IgD-negative memory B cell (primary cell): ENCODE data around the gene PATL1. TPM values are rescaled to one million over a fixed set of nuclear protein-coding genes. Genes with fewer than 3 reads are reported as not detected.

Source experiments
- H3K27ac Mint-ChIP-seq, 3 donors: one replicate each; pipeline ENCODE4 v1.8.0; 2020 to 2022; ENCODE audit warnings: mild to moderate bottlenecking in 3 of 3, mixed read lengths in 3 of 3, moderate library complexity in 1 of 3
- H3K27me3 Mint-ChIP-seq: one replicate; pipeline ENCODE4 v1.8.0; 2021; ENCODE audit warnings: mixed read lengths
- H3K36me3 Mint-ChIP-seq: one replicate; pipeline ENCODE4 v1.8.0; 2020; ENCODE audit warnings: mild to moderate bottlenecking, mixed read lengths
- H3K4me1 Mint-ChIP-seq, 3 donors: one replicate each; pipeline ENCODE4 v1.8.0; 2020 to 2022; ENCODE audit warnings: mixed read lengths in 3 of 3, mild to moderate bottlenecking in 1 of 3
- H3K4me3 Mint-ChIP-seq, 4 donors: one replicate each; pipeline ENCODE4 v1.8.0; 2020 to 2022; ENCODE audit warnings: mild to moderate bottlenecking in 4 of 4, mixed read lengths in 4 of 4, moderate library complexity in 3 of 4
- H3K9me3 Mint-ChIP-seq, 3 donors: one replicate each; pipeline ENCODE4 v1.8.0; 2020 to 2021; ENCODE audit warnings: mixed read lengths in 3 of 3, mild to moderate bottlenecking in 1 of 3
- polyA plus RNA-seq: library from polyadenylated mRNA; unstranded; fragments of 300-500 nt; fragmentation: Illumina TruSeq; gene quantifications from one replicate; pipeline ENCODE4 v1.2.3, GENCODE V29; 2021

PATL1 gene
- polyA plus RNA-seq, 1 donor from 2014 or later, result 6.0 TPM

DNA sequence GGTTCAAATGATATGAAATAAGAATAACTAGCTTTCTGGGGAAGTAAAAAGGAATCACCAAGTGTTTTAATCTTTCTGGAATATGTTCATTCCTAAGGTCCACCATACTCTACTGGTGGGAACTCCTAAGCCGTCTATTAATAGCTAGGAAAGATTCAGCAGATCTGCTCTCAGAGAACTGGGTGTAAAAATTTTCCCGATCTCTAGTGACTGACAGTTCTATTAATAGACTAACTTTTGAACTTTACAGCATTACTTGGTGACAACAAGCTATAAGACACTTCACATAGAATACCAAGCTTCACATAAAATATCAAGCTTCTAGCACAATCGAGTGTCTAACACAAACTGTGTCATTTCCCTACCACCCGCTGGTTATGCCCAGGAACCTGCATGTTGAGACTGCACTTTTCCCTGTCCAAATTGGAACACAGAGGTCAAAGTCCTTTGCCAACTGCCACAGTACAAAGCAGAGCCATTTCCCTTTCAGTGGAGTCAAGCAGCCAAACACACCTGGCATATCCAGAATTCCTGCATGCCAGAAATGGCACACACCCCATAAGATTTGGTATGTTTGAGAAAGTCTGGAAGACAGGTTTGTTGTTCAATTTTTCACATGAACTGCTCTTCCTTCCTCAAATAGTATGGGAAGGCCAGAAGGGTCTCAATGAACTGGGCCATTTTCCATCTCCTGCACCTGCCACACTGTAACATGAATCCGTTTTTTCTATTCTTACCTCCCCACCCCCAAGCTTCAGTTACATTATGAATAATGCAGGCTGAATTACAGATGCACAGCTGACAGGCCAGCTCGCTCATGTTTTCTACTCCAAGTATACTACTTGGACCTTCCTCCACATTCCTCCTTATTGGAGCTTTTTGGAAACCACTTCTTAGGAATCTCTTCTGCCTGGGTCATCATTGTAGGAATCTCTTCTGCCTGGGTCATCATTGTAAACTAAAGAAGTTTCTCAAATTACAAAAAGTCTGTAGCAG is 57.0 kb downstream of the PATL1 start:
- Mint-ChIP-seq H3K36me3 (peaks cover 7% of the 10 kb centered on the region), H3K27me3 (no peaks in the 10 kb centered on the region), H3K4me1 (peaks cover 18 to 42% (median 36%) of the 10 kb centered on the region in 3 donors), H3K4me3 (peak overlapping the region in 3 of 4 donors; percentile 2 to 77 (median 3)), H3K27ac (no peak overlapping the region), H3K9me3 (no peaks in the 10 kb centered on the region)

GRCh38 chr11:59610289-59610688 is 58.5 kb downstream of the PATL1 start:
- H3K27me3 Mint-ChIP-seq, result no peaks in the 10 kb centered on the region
- no peak overlapping the region for H3K27ac Mint-ChIP-seq
- no peaks in the 10 kb centered on the region for H3K9me3 Mint-ChIP-seq
- peak overlapping the region in 1 of 4 donors; percentile 50 for H3K4me3 Mint-ChIP-seq
- peaks cover 18 to 38% (median 36%) of the 10 kb centered on the region in 3 donors for H3K4me1 Mint-ChIP-seq
- H3K36me3 Mint-ChIP-seq, result peaks cover 7% of the 10 kb centered on the region

- H3K9me3 Mint-ChIP-seq, result no peaks in the 10 kb centered on the region
- H3K4me1 Mint-ChIP-seq, result peaks cover 12 to 21% (median 20%) of the 10 kb centered on the region in 3 donors
- H3K36me3 Mint-ChIP-seq, result peaks cover 3% of the 10 kb centered on the region
- H3K27ac Mint-ChIP-seq, result no peak overlapping the region
- H3K4me3 Mint-ChIP-seq, result no peak overlapping the region
- H3K27me3 Mint-ChIP-seq, result no peaks in the 10 kb centered on the region
Observed at GRCh38 chr11:59607703-59608454, 61.0 kb downstream of the PATL1 start.

GRCh38 chr11:59602432-59602831 is 66.4 kb downstream of the PATL1 start:
- Mint-ChIP-seq H3K36me3 (peaks cover 5% of the 10 kb centered on the region), H3K27ac (no peak overlapping the region), H3K9me3 (no peaks in the 10 kb centered on the region), H3K4me3 (no peak overlapping the region), H3K4me1 (peaks cover 4 to 6% (median 4%) of the 10 kb centered on the region in 3 donors), H3K27me3 (no peaks in the 10 kb centered on the region)

- H3K27ac Mint-ChIP-seq, result no peak overlapping the region
- H3K4me3 Mint-ChIP-seq, result no peak overlapping the region
- H3K4me1 Mint-ChIP-seq, result peaks cover 4 to 6% (median 4%) of the 10 kb centered on the region in 3 donors
- H3K9me3 Mint-ChIP-seq, result no peaks in the 10 kb centered on the region
- no peaks in the 10 kb centered on the region for H3K27me3 Mint-ChIP-seq
- H3K36me3 Mint-ChIP-seq, result peaks cover 5% of the 10 kb centered on the region
Observed at GRCh38 chr11:59601788-59602187, 67.0 kb downstream of the PATL1 start.

GRCh38 chr11:59600636-59601035 is 68.2 kb downstream of the PATL1 start:
- no peaks in the 10 kb centered on the region for H3K27me3 Mint-ChIP-seq
- peaks cover 4% of the 10 kb centered on the region in 3 donors for H3K4me1 Mint-ChIP-seq
- H3K36me3 Mint-ChIP-seq, result peaks cover 8% of the 10 kb centered on the region
- no peaks in the 10 kb centered on the region for H3K9me3 Mint-ChIP-seq
- H3K4me3 Mint-ChIP-seq, result no peak overlapping the region
- H3K27ac Mint-ChIP-seq, result peak overlapping the region in 1 of 3 donors; percentile 48

GRCh38 chr11:59600234-59600633 is 68.6 kb downstream of the PATL1 start:
- Mint-ChIP-seq H3K36me3 (peaks cover 8% of the 10 kb centered on the region), H3K9me3 (no peaks in the 10 kb centered on the region), H3K4me3 (no peak overlapping the region), H3K27ac (peak overlapping the region in 1 of 3 donors; percentile 48), H3K4me1 (peaks cover 4% of the 10 kb centered on the region in 3 donors), H3K27me3 (no peaks in the 10 kb centered on the region)

GRCh38 chr11:59598961-59599360 is 69.9 kb downstream of the PATL1 start:
- Mint-ChIP-seq H3K36me3 (peaks cover 11% of the 10 kb centered on the region), H3K27ac (no peak overlapping the region), H3K4me3 (no peak overlapping the region), H3K4me1 (peaks cover 4 to 5% (median 4%) of the 10 kb centered on the region in 3 donors), H3K27me3 (no peaks in the 10 kb centered on the region), H3K9me3 (no peaks in the 10 kb centered on the region)

Other genes with a start within 250 kb of the PATL1 start
- not detected for gene OR5A2, start 242.6 kb downstream of the PATL1 start, polyA plus RNA-seq
- not detected for gene OR5A1, start 232.6 kb downstream of the PATL1 start, polyA plus RNA-seq
- gene OR4D6, start 212.1 kb downstream of the PATL1 start, polyA plus RNA-seq, result not detected
- gene OR4D10, start 195.7 kb downstream of the PATL1 start, polyA plus RNA-seq, result not detected
- not detected for gene OR4D11, start 165.5 kb downstream of the PATL1 start, polyA plus RNA-seq
- not detected for gene OR4D9, start 157.5 kb downstream of the PATL1 start, polyA plus RNA-seq
- 15.3 TPM for gene OSBP, start 53.3 kb downstream of the PATL1 start, polyA plus RNA-seq
- gene OR10V1, start 44.8 kb upstream of the PATL1 start, polyA plus RNA-seq, result not detected
- 4.9 TPM for gene STX3, start 86.3 kb upstream of the PATL1 start, polyA plus RNA-seq
- gene MRPL16, start 141.7 kb upstream of the PATL1 start, polyA plus RNA-seq, result 82.6 TPM
- gene CBLIF, start 176.5 kb upstream of the PATL1 start, polyA plus RNA-seq, result not detected
- not detected for gene TCN1, start 197.4 kb upstream of the PATL1 start, polyA plus RNA-seq
- gene OOSP3, start 209.7 kb upstream of the PATL1 start, polyA plus RNA-seq, result not detected